Stimulated activated naive B cell treated with anti-CD40 and anti-IgM and Interleukin-4, amounts not matched to agents 10 μg/mL and 1 μg/mL and 100 μg/mL, for 72 hours (primary cell): ENCODE data around the gene MAD1L1.

Experiments used
- ATAC-seq, 2 donors: fragments of 150-1000 bp; cut with Tn5 transposase; replicated peaks; 2 replicates each; pipeline ENCODE4 v1.10.0; 2021; ENCODE audit warnings: moderate library complexity in 1 of 2
- DNase-seq: peaks from one replicate; pipeline ENCODE4 v3.0.0; 2021
- H3K27ac Mint-ChIP-seq: one replicate; pipeline ENCODE4 v1.8.0; 2022; ENCODE audit warnings: mild to moderate bottlenecking, mixed read lengths
- H3K27me3 Mint-ChIP-seq, 2 donors: one replicate each; pipeline ENCODE4 v1.8.0; 2022; ENCODE audit warnings: mixed read lengths in 2 of 2
- H3K36me3 Mint-ChIP-seq, 2 donors: one replicate each; pipeline ENCODE4 v1.8.0; 2022; ENCODE audit warnings: mixed read lengths in 2 of 2, mild to moderate bottlenecking in 1 of 2
- H3K4me1 Mint-ChIP-seq, 2 donors: one replicate each; pipeline ENCODE4 v1.8.0; 2022; ENCODE audit warnings: mixed read lengths in 2 of 2, mild to moderate bottlenecking in 1 of 2
- H3K4me3 Mint-ChIP-seq, 2 donors: one replicate each; pipeline ENCODE4 v1.8.0; 2022; ENCODE audit warnings: mild to moderate bottlenecking in 2 of 2, mixed read lengths in 2 of 2, moderate library complexity in 1 of 2
- H3K9me3 Mint-ChIP-seq, 2 donors: one replicate each; pipeline ENCODE4 v1.8.0; 2022; ENCODE audit warnings: mixed read lengths in 2 of 2, mild to moderate bottlenecking in 1 of 2

Gene MAD1L1

DNA sequence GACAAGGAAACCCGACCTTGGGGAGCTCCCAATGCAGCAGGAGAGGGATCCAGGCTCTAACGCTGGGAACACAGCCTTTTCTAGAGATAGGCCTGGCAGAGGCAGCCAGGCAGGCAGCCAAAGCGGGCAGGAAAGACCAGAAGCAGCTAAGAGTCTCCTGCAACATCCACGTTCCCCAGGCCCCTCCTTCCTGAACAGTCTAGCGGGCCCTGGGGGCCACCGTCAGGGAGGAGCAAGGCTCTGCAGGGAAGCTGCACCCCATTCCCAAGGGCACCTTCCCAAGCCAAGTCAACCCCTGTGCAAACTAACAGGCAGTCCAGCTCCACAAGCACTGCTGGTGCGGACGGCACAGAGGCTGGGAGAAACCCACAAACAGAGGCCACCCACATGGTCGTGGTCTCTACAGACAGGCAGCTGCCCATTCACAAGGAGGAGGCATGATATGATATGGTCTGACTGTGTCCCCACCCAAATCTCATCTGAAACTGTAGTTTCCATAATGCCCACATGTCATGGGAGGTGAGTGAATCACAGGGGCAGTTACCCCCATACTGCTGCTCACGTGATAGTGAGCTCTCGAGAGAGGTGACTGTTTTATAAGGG, 115.7 kb downstream of the MAD1L1 start:
- peaks cover 0 to 13% of the 10 kb centered on the region in 2 donors for H3K9me3 Mint-ChIP-seq
- ATAC-seq, result peak; percentile 57 to 62
- peaks cover 40 to 78% of the 10 kb centered on the region in 2 donors for H3K4me1 Mint-ChIP-seq
- H3K27ac Mint-ChIP-seq, result peak overlapping the region; percentile 51
- no peak for DNase-seq
- H3K4me3 Mint-ChIP-seq, result no peak overlapping the region
- H3K36me3 Mint-ChIP-seq, result peaks cover 72 to 76% of the 10 kb centered on the region in 2 donors
- no peaks in the 10 kb centered on the region for H3K27me3 Mint-ChIP-seq

DNA sequence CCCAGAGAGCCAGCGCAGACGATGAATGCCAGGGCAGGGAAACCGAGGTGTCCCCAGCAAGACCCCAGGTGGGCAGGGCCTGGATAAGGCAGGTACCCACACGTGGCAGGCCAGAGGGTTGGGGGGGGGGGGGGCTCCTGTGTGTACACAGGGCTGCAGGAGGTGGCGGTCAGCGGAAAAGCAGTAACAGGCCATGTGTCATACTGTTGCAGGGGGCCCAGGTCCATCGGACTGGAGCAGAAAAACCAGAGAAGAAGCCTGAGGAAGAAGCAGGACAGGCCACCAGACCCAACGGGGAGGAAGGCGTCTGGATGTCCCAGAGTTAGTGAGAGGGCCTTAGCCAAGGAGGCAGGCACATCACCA, 116.3 kb downstream of the MAD1L1 start:
- H3K27me3 Mint-ChIP-seq, result no peaks in the 10 kb centered on the region
- H3K9me3 Mint-ChIP-seq, result peaks cover 0 to 13% of the 10 kb centered on the region in 2 donors
- peaks cover 73 to 74% of the 10 kb centered on the region in 2 donors for H3K36me3 Mint-ChIP-seq
- H3K27ac Mint-ChIP-seq, result no peak overlapping the region
- DNase-seq (no peak), ATAC-seq (no peak)
- no peak overlapping the region for H3K4me3 Mint-ChIP-seq
- H3K4me1 Mint-ChIP-seq, result peaks cover 44 to 84% of the 10 kb centered on the region in 2 donors

DNA sequence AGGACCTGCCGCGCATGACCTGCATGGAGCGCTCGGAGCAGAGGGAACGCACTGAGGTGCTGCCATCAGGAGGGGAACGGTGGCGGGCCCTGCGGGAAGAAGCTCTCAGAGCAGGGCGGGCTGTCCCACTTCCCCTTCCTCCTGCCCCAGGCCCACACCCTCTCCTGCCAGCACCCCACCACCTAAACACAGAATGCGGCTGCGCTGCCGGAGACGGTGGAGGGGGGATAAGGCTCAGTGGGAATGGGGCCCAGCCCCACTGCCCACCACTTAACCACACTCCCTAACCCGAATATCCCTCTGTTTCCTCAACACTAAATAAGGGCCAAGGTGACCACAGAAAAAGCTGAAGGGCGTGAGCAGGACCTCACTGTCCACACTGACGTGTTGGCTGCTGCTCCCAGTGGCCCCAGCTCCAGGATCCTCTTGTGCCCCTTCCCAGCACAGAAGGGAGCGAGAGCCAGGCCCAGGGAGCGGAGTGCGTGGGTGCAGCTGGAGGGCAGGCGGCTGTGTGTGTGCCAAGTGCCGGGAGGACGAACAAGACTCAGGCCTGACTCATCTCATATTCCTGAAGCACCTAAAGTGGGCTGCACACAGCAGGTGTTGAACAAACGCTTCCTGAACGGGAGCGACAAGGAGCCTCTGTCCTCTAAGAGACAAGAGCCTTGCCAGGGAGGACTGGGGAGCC, 116.8 kb downstream of the MAD1L1 start:
- no peak overlapping the region for H3K4me3 Mint-ChIP-seq
- no peak overlapping the region for H3K27ac Mint-ChIP-seq
- ATAC-seq, result no peak
- H3K36me3 Mint-ChIP-seq, result peaks cover 74 to 79% of the 10 kb centered on the region in 2 donors
- peaks cover 0 to 13% of the 10 kb centered on the region in 2 donors for H3K9me3 Mint-ChIP-seq
- H3K4me1 Mint-ChIP-seq, result peaks cover 48 to 90% of the 10 kb centered on the region in 2 donors
- no peak for DNase-seq
- no peaks in the 10 kb centered on the region for H3K27me3 Mint-ChIP-seq

DNA sequence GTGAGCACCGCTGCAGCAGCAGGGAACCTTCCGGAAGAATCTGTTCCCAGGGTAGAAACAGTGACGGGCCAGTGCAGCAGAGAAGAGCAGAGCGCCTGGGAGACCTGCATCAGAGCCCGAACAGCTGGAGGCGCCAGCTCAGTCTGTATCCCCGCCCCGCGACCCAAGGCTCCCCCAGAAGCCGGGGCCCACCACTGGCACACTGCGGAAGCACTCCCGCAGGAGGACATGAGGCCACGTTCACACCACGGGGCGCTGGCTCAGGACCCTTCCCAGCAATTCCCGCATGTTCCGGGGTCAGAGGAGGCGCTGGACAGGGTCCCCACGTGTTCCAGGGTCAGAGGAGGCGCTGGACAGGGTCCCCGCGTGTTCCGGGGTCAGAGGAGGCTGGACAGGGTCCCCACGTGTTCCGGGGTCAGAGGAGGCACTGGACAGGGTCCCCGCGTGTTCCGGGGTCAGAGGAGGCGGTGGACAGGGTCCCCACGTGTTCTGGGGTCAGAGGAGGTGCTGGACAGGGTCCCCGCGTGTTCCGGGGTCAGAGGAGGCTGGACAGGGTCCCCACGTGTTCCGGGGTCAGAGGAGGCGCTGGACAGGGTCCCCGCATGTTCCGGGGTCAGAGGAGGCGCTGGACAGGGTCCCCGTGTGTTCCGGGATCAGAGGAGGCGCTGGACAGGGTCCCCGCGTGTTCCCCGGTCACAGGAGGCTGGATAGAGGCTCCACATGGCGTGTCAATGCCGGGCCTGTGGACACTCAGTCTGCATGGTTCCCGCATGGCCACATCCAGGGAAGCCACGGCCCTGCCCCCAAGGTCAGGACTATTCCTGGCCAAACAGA, 117.6 kb downstream of the MAD1L1 start:
- peaks cover 74 to 85% of the 10 kb centered on the region in 2 donors for H3K36me3 Mint-ChIP-seq
- H3K27ac Mint-ChIP-seq, result peak overlapping the region; percentile 14
- no peak for DNase-seq
- H3K9me3 Mint-ChIP-seq, result peaks cover 0 to 13% of the 10 kb centered on the region in 2 donors
- peak overlapping the region in 1 of 2 donors; percentile 25 for H3K4me3 Mint-ChIP-seq
- no peaks in the 10 kb centered on the region for H3K27me3 Mint-ChIP-seq
- no peak for ATAC-seq
- peaks cover 49 to 90% of the 10 kb centered on the region in 2 donors for H3K4me1 Mint-ChIP-seq

DNA sequence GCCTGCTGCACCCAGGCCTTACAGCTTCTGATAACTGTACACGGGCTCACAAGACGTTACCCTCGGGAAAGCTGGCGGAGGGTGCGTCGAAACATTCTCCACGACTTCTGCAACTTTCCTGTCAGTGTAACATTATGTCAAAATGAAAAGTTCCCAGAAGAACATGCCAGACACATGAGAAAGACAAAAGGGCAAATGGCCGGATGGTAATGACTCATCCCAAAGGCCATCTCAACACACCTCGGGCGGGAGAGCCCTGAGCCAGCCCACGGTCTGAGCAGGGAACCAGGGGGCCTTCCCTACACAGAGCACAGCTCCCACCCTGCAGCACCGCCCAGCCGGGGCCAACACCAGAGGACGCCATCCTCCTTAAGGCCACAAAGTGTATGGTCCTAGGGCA, 118.7 kb downstream of the MAD1L1 start:
- H3K36me3 Mint-ChIP-seq, result peaks cover 65 to 82% of the 10 kb centered on the region in 2 donors
- ATAC-seq, result no peak
- H3K27me3 Mint-ChIP-seq, result no peaks in the 10 kb centered on the region
- no peak for DNase-seq
- H3K27ac Mint-ChIP-seq, result no peak overlapping the region
- no peak overlapping the region for H3K4me3 Mint-ChIP-seq
- peaks cover 51 to 92% of the 10 kb centered on the region in 2 donors for H3K4me1 Mint-ChIP-seq
- H3K9me3 Mint-ChIP-seq, result peaks cover 0 to 11% of the 10 kb centered on the region in 2 donors

DNA sequence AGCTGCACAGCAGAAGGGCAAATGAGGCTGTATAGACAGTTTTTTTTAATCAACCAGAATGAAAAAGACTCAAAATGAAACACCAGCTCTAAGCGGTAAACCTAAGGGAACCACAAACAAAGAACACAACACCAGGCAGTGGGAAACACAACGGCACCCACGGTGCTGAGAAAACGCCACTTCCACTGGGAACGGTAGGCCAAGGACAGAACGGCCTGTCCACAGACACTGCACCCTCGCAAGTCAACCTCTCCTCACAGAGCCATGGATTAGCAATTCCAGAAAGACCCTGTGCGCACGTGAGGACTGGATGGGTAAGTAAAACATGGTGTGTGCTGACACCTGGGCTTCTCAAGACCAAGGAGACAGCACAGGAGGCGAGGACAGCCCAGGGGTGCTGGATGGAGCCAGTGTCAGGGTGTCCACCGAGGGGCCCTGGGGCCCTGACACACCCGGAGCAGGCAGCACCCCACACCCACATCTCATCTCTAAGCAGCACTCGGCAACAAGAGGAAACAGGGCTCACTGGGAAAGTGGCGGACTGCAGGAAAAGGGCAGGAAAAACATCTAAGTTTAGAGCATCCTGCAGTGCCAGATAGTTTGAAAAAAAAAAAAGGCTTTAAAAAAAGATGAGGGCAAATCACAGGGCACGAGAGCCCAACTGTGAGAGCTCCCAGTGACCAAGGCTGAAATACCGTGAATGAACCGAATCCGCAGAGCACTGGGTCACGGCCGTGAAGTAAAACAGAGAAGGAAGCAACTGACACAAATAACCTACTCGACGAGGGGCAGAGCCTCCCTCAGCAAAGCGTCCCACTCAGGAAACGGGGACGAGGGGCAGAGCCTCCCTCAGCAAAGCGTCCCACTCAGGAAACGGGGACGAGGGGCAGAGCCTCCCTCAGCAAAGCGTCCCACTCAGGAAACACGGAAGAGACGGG, 120.2 kb downstream of the MAD1L1 start:
- no peak for DNase-seq
- Mint-ChIP-seq H3K9me3 (peaks cover 0 to 4% of the 10 kb centered on the region in 2 donors), H3K4me3 (peak overlapping the region; percentile 52 to 66), H3K27me3 (no peaks in the 10 kb centered on the region), H3K27ac (peak overlapping the region; percentile 89), H3K4me1 (peaks cover 54 to 95% of the 10 kb centered on the region in 2 donors), H3K36me3 (peaks cover 58 to 77% of the 10 kb centered on the region in 2 donors)
- ATAC-seq, result peak in 1 of 2 donors; percentile 13

DNA sequence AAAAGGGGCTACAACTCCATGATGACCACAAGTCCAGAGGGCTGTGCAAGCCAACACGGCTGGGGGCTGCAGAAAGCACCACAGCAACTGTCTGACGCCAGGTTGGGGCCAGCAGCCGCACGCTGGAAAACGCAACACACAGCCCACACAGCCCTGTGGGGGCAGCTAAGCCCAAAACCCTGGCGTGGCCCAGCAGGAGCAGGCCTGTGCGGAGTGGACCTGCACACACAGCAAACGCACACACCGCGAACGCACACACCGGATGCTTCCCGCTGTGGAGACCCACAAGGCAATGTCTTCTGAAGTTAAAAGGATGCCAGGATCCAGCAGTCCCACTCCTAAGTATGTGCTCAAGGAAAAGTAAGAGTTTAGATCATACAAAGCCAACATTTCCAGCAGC, 121.2 kb downstream of the MAD1L1 start:
- Mint-ChIP-seq H3K4me1 (peaks cover 60 to 97% of the 10 kb centered on the region in 2 donors), H3K36me3 (peaks cover 56 to 80% of the 10 kb centered on the region in 2 donors), H3K27ac (peak overlapping the region; percentile 93), H3K27me3 (no peaks in the 10 kb centered on the region), H3K9me3 (peaks cover 0 to 1% of the 10 kb centered on the region in 2 donors), H3K4me3 (no peak overlapping the region)
- DNase-seq (no peak), ATAC-seq (no peak)

DNA sequence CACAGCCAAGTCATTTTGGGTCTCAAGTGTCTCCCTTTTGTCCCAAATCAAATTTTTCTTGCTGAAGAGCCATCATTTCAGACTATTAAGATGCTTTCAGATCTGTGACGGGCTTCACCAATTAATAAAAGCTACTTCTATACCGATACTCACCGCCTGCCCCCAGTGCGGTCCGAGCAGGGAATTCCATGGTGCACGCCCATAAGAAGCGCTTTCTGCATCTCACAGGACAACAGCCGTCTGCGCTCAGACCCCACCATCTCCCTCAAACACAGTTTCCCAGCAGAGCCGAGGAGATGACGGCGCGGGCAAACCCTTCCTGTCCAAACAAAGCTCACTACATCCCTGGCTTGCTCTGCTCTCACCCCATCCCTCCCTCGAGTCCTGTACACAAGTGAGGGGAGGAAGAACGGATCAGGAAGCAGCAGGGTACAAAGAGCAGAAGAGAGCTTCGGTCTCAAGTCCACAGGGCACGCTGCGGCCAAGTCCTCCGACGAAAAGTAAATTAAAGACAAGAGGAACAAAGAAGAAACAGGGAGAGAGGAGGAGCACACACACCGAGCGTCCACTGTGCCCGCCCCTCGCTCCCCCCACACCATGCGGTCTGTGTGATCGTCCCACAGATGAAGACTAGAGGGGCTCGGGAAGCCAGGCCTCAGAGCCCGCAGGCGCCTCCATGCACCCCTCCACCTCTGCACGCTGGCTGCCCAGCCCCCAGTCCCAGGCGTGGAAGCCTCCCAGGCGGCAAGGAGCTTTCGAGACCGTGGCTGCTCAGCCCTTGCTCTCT, 121.9 kb downstream of the MAD1L1 start:
- no peak for DNase-seq
- no peak for ATAC-seq
- Mint-ChIP-seq H3K27ac (peak overlapping the region; percentile 93), H3K36me3 (peaks cover 51 to 74% of the 10 kb centered on the region in 2 donors), H3K9me3 (no peaks in the 10 kb centered on the region), H3K4me3 (peak overlapping the region; percentile 73 to 74), H3K4me1 (peaks cover 61 to 93% of the 10 kb centered on the region in 2 donors), H3K27me3 (no peaks in the 10 kb centered on the region)

DNA sequence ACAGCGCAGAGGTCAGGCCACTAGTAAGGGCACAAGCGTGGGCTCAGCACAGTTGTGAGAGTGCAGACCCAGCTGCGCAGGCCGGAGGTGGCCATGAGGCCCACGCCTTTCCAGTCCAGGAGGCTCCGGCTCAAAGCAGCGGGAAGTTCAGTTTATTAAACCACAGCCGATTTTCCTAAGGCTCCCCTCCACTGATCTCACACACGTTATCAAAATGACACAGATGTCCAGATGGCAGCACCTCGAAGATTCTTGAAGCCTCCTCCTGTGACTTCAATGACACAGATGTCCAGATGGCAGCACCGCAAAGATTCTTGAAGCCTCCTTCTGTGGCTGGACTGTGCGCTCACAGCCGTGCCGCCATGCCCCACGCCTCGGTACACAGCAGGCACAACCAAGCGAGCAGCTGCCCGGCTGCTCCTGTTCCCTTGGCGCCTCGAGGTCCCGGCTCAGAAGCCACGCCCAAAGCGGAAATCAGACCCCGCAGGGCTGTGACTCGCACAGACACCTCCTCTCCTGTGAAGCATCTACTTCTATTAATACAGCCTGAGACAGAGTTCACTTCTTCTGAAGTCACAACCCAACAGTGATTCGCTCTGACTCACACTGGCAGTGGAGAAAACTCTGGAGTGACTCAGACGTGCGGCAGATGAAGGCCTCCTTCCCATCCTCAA, 122.7 kb downstream of the MAD1L1 start:
- H3K27me3 Mint-ChIP-seq, result no peaks in the 10 kb centered on the region
- H3K4me1 Mint-ChIP-seq, result peaks cover 63 to 94% of the 10 kb centered on the region in 2 donors
- peak; percentile 66 for DNase-seq
- peak; percentile 82 to 85 for ATAC-seq
- no peaks in the 10 kb centered on the region for H3K9me3 Mint-ChIP-seq
- H3K4me3 Mint-ChIP-seq, result peak overlapping the region; percentile 73 to 74
- peaks cover 51 to 72% of the 10 kb centered on the region in 2 donors for H3K36me3 Mint-ChIP-seq
- peak overlapping the region; percentile 93 for H3K27ac Mint-ChIP-seq

DNA sequence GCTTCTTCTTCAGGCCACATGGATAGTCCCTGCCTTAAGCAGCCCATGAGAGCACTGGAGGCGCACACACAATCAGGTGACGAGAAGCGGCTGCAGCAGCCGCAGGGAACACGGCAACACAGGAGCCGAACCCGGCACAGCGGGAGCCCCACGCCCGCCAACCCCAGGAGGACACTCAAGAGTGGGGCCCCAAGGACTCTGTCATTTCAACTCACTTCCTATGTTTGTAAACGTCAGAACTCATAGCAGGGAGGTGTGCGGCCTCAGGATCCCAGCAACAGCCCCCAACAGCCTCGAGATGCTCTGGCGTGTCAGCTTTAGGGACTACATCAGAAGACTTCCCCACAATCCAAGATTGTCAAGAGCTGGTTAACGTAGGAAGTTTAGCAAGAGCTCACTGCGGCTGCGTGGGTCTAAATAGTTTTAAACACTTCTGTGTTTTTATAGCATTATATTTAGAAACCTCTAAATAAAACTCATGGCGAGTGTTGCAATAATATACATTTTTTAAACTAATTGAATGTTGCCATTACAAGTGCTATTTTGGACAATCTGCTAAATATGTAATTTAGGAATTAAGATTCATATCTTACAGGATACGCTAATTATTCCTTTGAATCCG, 123.4 kb downstream of the MAD1L1 start:
- H3K36me3 Mint-ChIP-seq, result peaks cover 48 to 70% of the 10 kb centered on the region in 2 donors
- H3K4me3 Mint-ChIP-seq, result peak overlapping the region; percentile 73 to 74
- H3K4me1 Mint-ChIP-seq, result peaks cover 63 to 94% of the 10 kb centered on the region in 2 donors
- DNase-seq (no peak), ATAC-seq (no peak)
- H3K9me3 Mint-ChIP-seq, result no peaks in the 10 kb centered on the region
- no peaks in the 10 kb centered on the region for H3K27me3 Mint-ChIP-seq
- H3K27ac Mint-ChIP-seq, result peak overlapping the region; percentile 93

DNA sequence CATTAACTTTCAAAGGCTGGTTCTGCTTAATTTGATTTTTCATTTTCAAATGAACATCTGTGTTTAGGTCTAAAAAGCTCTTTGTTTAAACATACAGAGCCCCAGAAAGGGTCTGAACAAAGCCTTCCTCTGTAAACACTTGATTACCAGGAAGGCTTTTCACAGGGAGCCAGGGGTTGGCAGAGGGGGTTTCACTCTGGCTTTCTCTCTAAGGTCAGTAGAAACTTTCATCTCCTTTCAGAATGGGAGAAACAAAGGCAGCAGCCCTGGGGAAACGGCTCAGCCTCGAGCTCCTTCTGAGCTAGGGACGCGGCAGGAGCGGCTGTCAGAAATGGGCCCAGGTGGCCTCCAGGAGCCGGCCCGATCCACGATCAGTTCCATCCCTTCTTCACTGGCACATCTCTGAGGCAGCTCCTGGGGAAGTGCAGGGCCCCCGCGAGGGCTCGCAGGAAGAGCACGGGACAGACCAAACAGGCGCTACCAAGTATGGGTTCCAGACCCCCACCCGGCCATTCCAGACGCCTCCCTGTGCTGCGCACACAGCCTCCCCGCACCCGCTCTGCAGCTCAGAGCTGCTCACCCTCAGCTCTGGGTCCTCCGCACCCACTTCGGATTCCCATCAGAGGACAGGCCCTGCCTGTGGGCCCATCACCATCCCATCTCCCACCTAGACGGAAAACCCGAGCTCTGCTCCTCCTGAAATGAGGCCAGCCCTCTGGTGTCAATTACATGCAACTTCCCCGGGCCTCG, 124.1 kb downstream of the MAD1L1 start:
- ATAC-seq (no peak), DNase-seq (no peak)
- Mint-ChIP-seq H3K4me1 (peaks cover 63 to 94% of the 10 kb centered on the region in 2 donors), H3K4me3 (peak overlapping the region in 1 of 2 donors; percentile 30), H3K36me3 (peaks cover 41 to 68% of the 10 kb centered on the region in 2 donors), H3K27me3 (no peaks in the 10 kb centered on the region), H3K27ac (peak overlapping the region; percentile 56), H3K9me3 (no peaks in the 10 kb centered on the region)

DNA sequence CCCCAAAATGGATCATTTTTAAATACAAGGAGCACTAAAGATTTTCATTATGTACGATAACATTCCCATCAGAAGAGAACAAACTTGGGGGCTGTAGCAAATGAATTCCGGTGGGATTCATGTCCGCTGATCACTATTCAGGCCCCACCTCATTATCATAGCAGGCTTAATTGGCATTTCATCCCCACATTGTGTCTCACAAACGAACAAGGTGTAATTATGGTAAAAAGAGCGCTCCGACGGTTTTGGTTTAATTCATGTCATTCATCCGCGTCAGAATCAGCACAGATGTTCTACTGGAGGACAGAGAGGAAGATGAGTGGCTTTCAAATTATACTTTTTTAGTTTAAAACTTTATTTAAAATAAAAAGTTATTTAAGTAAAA, 124.7 kb downstream of the MAD1L1 start:
- H3K27ac Mint-ChIP-seq, result no peak overlapping the region
- H3K4me3 Mint-ChIP-seq, result no peak overlapping the region
- H3K36me3 Mint-ChIP-seq, result peaks cover 40 to 65% of the 10 kb centered on the region in 2 donors
- H3K4me1 Mint-ChIP-seq, result peaks cover 66 to 94% of the 10 kb centered on the region in 2 donors
- ATAC-seq, result no peak
- H3K27me3 Mint-ChIP-seq, result no peaks in the 10 kb centered on the region
- DNase-seq, result no peak
- H3K9me3 Mint-ChIP-seq, result no peaks in the 10 kb centered on the region
